Activated naive CD4-positive, alpha-beta T cell (primary cell): ENCODE data around the gene RAX2.
"Not testable (repeated sequence)": the region's sequence is repeated elsewhere in the genome, so short reads cannot be mapped to it uniquely, and the experiment has no call there.

Source experiments
- DNase-seq, 4 experiments: peaks; one replicate each; lab custom pipeline; 2025; lab: John Stamatoyannopoulos, UW

RAX2 gene

GRCh38 chr19:3778104-3778867, 6.3 kb upstream of the RAX2 start:
- DNase-seq = no peak

DNA sequence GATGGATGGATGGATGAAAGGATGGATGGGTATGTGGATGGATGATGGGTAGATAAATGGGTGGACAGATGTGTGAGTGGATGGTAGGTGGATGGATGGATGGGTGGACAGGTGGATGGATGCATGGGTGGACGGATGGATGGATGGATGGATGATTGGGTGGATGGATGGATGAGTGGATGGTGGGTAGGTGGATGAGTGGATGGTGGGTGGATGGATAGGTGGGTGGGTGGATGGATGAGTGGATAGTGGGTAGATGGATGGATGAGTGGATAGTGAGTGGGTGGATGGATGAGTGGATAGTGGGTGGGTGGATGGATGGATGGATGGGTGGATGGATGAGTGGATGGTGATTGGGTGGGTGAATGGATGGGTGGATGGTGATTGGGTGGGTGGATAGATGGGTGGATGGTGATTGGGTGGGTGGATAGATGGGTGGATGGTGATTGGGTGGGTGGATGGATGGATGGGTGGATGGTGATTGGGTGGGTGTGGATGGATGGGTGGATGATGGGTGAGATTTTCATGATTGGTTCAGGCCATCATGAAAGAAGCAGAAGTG, 4.5 kb upstream of the RAX2 start:
- DNase-seq = no peak

- DNase-seq = no peak
Measured at GRCh38 chr19:3775831-3776230, 3.8 kb upstream of the RAX2 start.

- DNase-seq = no peak
Measured at GRCh38 chr19:3775374-3775711, 3.3 kb upstream of the RAX2 start.

- DNase-seq = no peak
Measured at GRCh38 chr19:3774621-3775373, 2.8 kb upstream of the RAX2 start.

GRCh38 chr19:3773814-3774515, 1.9 kb upstream of the RAX2 start:
- no peak for DNase-seq

DNA sequence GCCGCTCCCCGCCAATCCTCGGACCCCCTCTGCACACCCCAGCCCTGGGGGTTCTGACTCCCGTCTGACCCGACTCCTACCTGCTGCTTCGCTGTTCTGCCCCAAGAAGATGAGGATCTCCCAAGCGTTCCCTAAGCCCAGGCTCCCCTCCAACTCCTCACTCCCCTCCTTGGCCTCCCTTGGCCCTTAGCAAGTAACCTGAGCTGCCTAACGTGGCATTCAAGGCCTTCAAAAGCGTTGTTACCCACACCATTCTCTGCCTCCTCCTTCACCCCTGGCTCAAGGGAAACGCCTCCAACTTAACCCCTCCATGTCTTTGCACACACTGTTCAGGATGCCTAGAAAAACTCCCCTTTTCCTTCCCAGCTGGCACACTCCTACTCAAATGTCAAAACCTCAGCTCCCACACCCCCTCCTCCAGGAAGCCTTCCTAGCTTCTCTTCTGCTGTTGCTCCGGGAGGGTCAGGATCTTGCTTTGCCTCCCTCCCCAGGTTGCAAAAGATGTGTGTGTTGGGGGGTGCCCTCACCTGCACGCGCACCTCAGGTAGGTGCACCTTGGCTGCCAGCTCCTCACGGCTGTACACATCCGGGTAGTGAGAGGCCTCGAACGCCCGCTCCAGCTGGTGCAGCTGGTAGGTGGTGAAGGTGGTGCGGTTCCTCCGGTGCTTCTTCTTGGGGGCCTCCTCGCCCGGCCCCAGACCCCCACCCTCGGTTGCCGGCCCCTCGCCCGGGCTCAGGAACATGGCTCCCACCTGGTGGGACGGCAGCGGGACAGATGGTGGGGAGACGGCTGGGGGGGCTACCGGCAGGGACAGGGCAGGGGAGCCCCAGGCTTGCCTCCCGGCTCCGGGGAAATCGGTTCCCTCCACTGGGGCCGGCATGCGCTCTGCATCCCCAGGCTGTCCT, 775 bp downstream of the RAX2 start:
- DNase-seq = no peak

- DNase-seq = no peak
Measured at GRCh38 chr19:3770136-3770999, 1.7 kb downstream of the RAX2 start.

GRCh38 chr19:3769494-3769893, 2.5 kb downstream of the RAX2 start:
- DNase-seq = no peak

DNA sequence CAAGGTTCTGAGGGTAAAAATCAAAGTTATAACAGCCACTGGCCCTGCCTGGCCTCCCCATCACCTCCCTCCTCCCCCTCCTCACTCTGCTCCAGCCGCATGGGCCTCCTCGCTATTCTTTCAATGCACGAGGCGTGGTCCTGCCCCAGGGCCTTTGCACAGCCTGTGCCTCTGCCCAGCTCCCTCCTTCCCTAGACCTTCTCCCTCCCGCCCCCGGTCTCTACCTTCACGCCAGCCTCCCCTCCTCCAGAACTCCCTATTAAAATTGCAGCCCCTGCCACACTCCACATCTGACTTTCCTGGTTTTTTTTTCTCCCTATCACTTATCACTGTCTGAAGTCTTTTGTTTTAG, 3.3 kb downstream of the RAX2 start:
- DNase-seq = no peak

- no peak for DNase-seq
Measured at GRCh38 chr19:3768015-3768747, 3.8 kb downstream of the RAX2 start.

DNA sequence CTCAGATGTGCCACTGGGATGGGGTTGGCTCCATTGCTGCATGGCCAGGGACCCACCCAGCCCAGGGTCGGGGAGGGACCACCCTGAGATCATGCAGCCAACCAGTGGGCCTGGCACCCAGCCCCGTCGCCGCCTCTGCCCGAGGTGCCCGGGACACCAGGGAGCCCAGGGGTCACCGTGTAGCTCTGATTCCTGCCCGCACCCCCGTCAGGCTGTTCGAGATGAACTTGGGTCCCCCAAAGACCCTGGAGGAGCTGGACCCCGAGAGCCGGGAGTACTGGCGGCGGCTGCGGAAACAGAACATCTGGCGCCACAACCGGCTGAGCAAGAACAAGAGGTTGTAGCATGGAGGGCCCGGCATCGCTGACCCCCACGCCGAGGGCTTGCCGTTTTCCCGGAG, 5.0 kb downstream of the RAX2 start:
- DNase-seq = no peak

GRCh38 chr19:3766520-3766919, 5.5 kb downstream of the RAX2 start:
- DNase-seq = no peak

GRCh38 chr19:3765757-3766156, 6.3 kb downstream of the RAX2 start:
- DNase-seq = not testable (repeated sequence)

DNA sequence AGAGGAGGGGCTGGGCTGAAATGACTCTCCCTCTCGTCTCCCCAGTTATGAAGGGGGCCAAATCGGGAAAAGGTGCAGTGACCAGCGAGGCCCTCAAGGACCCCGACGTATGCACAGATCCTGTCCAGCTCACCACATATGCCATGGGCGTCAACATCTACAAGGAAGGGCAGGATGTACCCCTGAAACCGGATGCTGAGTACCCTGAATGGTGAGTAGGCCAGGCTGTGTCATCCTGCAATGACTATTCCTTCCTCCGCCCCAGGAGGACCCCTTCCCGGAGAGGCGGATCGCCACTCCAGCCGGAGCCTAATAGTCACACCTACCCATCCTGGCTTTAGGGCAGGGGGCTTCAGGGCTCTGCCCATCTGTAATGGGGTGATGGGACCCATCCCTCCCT, 6.9 kb downstream of the RAX2 start:
- DNase-seq = no peak

GRCh38 chr19:3762501-3763459, 9.2 kb downstream of the RAX2 start, which contains the start of gene MRPL54:
TSS of gene MRPL54 (plus strand) at chr19:3762682. CDS start at chr19:3762701, 19 bp downstream.
- peak; percentile 98 to 99 (median 99) for DNase-seq

- no peak for DNase-seq
Measured at GRCh38 chr19:3762130-3762473, 9.9 kb downstream of the RAX2 start.

DNA sequence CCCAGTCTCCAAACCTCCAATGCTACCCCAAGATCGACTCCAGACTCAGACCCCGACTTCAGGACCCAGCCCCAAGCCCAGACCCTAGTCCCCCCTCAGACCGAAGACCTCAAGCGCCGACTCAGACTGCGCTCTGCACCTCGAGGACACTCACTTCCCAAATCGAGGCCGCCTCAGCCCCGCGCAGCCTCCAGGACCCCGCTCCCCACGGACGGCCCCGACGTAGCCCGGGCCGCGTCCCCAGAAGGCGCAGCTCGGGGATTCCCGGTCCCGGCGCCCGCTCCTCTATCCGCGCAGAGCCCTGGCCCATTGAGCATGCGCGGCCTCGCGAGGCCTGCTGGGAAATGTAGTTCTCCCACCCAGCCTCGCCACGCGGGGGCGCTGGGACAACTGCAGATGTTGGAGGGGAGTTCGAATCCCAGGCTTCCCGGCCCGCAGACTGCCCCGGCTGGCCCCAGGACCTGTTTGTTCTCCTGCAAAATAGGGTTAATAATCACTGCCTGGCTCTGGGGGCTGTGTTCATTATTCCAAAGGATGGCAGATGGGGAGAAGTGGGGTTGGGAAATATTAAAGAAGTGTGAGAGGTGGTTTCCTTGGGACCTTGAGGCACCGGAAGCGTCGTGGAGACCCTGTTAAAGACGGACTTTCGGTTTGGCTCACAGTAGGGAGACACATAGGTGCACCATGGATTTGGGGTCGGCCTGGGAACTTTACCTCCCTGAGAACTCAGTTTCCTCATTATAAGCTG, 10.5 kb downstream of the RAX2 start, which contains the start of gene APBA3:
APBA3 (minus strand) TSS at position 311 of the 748 bp plus-strand sequence. CDS start 1,428 bp downstream, outside the sequence.
- peak; percentile 92 to 97 (median 96) for DNase-seq
